NCI-H128 (cell line): ENCODE data around the gene SULT1C3.
"Not testable (repeated sequence)": the region's sequence is repeated elsewhere in the genome, so short reads cannot be mapped to it uniquely, and the experiment has no call there.

Source experiments
- DNase-seq: peaks from one replicate; lab custom pipeline; 2025; ENCODE audit not compliant: unreplicated experiment; lab: John Stamatoyannopoulos, UW

SULT1C3 gene

GRCh38 chr2:108244667-108245414 is 5.1 kb downstream of the SULT1C3 start:
- DNase-seq, result no peak

- no peak for DNase-seq
Observed at GRCh38 chr2:108253106-108253505, 13.3 kb downstream of the SULT1C3 start.

GRCh38 chr2:108257757-108258331 is 18.1 kb downstream of the SULT1C3 start:
- no peak for DNase-seq

GRCh38 chr2:108260773-108261172 is 21.0 kb downstream of the SULT1C3 start:
- no peak for DNase-seq

DNA sequence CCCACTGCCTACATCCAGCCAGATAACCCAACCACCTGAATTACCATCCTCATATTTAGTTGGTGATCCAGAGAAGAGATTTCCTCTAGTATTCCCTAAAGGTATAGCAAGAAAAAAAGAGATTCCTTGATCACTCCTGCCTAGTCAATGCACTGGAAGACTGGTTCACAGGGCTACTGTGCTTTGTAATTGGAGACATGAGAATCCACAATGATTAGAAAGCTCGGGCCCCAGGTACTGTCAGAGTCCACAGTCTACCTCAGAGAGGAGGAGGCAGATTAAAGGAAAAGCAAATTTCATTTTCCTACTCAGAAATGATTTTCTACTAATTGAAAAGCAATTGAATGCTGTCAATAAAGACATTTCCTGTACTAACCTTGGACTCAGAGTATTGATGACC is 22.3 kb downstream of the SULT1C3 start:
- DNase-seq, result no peak

GRCh38 chr2:108263401-108263800 is 23.6 kb downstream of the SULT1C3 start:
- no peak for DNase-seq

DNA sequence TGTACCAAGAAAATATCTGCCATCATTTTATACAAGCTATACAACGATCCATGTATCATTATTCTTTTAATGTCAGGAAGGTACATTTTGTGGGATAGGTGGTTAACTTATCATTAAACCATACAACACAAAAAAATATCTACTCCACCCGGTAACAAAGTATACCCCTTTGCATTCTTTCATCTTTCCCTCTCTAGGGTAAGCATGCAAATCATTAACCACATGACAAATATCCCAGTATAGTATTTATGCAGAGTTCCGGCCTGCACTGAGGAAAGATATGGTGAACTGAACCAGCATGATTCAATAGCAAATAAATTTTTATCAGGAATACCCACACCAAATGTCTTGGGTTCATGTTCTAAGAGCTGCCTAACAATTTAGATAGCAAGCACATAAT is 26.4 kb downstream of the SULT1C3 start:
- no peak for DNase-seq

- no peak for DNase-seq
Observed at GRCh38 chr2:108267101-108267500, 27.3 kb downstream of the SULT1C3 start.

DNA sequence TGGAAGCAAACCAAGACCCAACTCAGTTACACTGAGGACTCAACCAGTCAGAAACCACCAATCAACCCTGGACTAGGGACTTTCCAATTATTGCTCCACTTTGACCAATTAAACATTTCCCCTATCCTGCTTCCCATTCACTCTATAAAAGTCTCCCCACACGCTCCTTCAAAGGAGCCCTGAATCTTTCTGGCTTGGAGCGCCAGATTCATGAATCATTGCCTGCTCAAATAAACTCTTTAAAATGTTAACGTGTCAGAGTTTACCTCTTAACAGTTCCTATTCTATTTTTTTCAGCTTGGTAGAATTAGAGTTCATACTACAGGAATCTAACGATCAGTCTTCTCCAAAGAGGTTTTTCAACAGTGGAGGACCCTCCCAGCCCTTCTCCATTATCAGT is 28.2 kb downstream of the SULT1C3 start:
- DNase-seq, result no peak

DNA sequence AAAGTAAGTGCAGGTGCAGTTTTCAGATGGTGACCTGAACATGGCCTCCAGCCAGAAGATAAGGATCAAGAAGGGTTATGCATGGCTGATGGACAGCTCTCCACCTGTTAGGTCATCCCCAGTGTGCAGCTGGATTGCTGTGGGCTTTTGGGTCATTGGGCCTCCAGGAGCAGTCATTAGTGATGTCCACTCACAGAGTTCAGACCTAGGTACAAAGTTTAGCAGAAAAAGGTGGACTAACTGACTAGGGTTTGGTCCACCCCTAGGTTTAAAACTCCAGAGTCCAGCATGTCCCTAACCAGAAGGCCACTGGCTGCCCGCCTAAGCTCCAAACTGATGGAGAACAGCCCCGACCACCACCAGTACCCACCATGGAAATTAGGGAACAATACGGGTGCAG is 30.6 kb downstream of the SULT1C3 start:
- DNase-seq, result no peak

GRCh38 chr2:108270768-108271506 is 31.2 kb downstream of the SULT1C3 start:
- no peak for DNase-seq

GRCh38 chr2:108271691-108272253 is 32.0 kb downstream of the SULT1C3 start:
- no peak for DNase-seq

DNA sequence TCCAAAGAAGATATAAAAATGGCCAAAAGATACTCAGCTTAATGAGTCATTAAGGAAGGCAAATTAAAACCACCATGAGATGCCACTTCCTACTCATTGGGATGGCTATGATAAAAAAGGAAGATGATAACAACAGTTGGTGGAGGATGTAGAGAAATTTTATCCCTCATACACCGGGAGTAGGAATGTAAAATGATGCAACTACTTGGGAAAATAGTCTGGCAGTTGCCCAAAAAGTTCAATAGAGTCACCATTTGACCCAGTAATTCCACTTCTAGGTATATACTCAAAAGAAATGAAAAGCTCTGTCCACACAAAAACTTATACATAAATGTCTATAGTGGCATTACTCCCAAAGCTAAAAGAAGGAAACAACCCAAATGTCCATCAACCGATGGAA is 38.9 kb downstream of the SULT1C3 start:
- DNase-seq, result no peak

DNA sequence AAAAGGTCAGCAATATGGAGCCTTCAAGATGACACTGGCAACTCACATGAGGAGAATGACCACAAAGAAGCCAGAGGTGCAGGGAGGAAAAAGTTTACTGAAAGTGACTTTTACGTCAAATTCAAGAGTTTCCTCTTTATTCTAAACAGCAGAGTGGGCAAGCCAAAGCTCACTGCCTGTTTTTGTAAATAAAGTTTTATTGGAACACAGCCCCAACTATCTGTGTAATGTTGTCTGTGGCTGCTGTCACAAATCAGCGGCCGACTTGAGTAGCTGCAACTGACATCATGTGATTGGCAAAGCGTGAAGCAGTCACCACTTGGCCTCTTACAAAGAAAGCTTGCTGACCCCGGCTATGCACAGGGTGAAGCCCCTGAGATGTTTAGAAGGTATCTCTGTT is 39.7 kb downstream of the SULT1C3 start:
- DNase-seq, result no peak

- no peak for DNase-seq
Observed at GRCh38 chr2:108280466-108280865, 40.7 kb downstream of the SULT1C3 start.

DNA sequence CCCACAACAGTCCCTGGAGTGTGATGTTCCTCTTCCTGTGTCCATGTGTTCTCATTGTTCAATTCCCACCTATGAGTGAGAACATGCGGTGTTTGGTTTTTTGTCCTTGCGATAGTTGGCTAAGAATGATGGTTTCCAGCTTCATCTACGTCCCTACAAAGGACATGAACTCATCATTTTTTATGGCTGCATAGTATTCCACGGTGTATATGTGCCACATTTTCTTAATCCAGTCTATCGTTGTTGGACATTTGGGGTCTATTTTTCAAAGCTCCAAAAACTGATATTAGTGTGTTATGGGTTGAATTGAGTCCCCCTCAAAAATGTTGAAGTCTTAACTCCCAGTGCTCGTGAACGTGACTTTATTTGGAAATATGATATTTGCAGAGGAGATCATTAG is 44.8 kb downstream of the SULT1C3 start:
- DNase-seq, result not testable (repeated sequence)

- DNase-seq, result no peak
Observed at GRCh38 chr2:108285616-108286015, 45.8 kb downstream of the SULT1C3 start.

DNA sequence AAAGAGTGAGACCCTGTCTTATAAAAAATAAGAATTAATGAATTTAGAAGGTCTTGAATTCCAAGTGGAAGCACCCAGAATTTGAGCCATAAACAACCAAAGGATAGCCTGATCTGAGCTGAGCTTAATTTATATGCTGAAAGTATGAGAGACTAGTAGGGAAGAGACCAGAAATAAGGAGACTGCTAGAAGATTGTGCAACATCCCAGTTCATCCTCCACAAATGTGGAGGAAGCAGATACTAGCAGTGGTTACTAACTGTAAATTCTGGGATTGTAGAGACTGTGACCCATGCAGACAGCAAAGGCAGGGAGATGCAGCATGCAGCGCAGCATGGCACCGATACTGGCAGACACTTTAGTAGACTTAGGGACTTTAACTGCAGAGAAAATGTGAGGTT is 47.4 kb downstream of the SULT1C3 start:
- no peak for DNase-seq

- peak; percentile 75 for DNase-seq
Observed at GRCh38 chr2:108288534-108289106, 48.9 kb downstream of the SULT1C3 start, which contains the start of gene SULT1C2. Gene SULT1C2, plus strand, starts transcription at chr2:108288895. Its CDS starts 4,773 bp downstream, at chr2:108293668.

GRCh38 chr2:108293850-108294249 is 54.1 kb downstream of the SULT1C3 start:
- no peak for DNase-seq

DNA sequence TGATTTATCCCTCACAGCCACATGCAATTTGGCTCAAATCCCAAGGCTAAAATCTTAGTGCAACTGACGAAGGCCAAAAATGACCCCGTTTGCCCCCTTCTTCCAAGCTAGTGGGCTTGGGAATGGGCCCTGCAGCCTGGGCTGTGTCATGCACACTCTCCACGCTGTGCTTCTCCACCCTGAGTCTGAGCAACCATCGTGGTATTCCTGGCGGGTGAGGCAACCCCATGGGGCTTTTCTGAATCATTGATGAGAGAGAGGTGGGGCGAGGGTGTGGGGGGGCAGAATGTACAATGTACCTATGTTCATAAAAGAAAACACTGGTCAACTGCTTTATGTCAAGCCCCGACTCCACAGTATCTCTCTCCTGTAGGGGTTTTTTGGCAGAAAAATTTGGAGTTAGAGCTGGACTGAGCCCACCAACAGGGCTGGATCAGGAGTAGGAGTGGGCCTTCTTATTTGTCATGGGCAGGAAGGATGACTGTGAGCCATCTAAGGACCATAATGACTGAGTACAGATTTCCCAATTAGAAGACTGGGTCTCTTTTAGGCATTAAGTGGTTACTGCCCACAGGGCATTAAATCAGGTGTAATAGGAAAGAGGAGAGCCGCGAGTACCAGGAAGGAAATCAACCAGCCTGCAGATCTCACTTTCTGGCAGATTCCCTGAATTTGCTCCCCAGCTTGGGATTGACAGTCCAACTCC is 57.8 kb downstream of the SULT1C3 start:
- DNase-seq, result no peak
